ENCODE measurements around the gene MRPL20. TPM values are rescaled to one million over a fixed set of nuclear protein-coding genes. Genes with fewer than 3 reads are reported as not detected.
"Not testable (repeated sequence)": the region's sequence is repeated elsewhere in the genome, so short reads cannot be mapped to it uniquely, and the experiment has no call there.

MRPL20 gene
- total RNA-seq, 2 donors from 2014 or later, result 143 to 174 TPM

- TF ChIP-seq POLR2A (IDR thresholded peaks at IDR 0.05), result no peak
- TF ChIP-seq CTCF (IDR thresholded peaks at IDR 0.05), result no peak
- no peak for TF ChIP-seq POLR2AphosphoS5 (IDR thresholded peaks at IDR 0.05)
- intact Hi-C loops (cut with DNase I), result loop anchor here (5.0 kb wide), 1 partner anchor 35 kb away; no protein-coding TSS in a partner anchor
- Histone ChIP-seq H3K4me3 (peak overlapping the region; percentile 96 to 99), H3K27me3 (replicated peaks; ENCODE audit: insufficient read depth) (no peaks in the 10 kb centered on the region), H3K27ac (peak overlapping the region; percentile 77 to 83), H3K36me3 (no peaks in the 10 kb centered on the region), H3K4me1 (replicated peaks) (peaks cover 10% of the 10 kb centered on the region), H3K9me3 (no peaks in the 10 kb centered on the region)
- DNase-seq (ENCODE audit: low spot score), result no peak
- WGBS, result 12% methylated on average over 37 of the region's 41 CpGs
Observed at GRCh38 chr1:1407636-1408318, 684 bp upstream of the MRPL20 start.

GRCh38 chr1:1406101-1406820 is 832 bp downstream of the MRPL20 start:
- WGBS, result 37% methylated on average over 43 of the region's 43 CpGs
- intact Hi-C loops (cut with DNase I), result loop anchor here (5.0 kb wide), 1 partner anchor 36 kb away; no protein-coding TSS in a partner anchor
- TF ChIP-seq CTCF (IDR thresholded peaks at IDR 0.05), result no peak
- no peak for TF ChIP-seq POLR2A (IDR thresholded peaks at IDR 0.05)
- no peak for TF ChIP-seq POLR2AphosphoS5 (IDR thresholded peaks at IDR 0.05)
- DNase-seq (ENCODE audit: low spot score), result no peak
- H3K4me3 ChIP-seq, result peak overlapping the region; percentile 96 to 99
- no peaks in the 10 kb centered on the region for H3K27me3 ChIP-seq (replicated peaks; ENCODE audit: insufficient read depth)
- peak overlapping the region; percentile 77 to 83 for H3K27ac ChIP-seq
- H3K36me3 ChIP-seq, result peaks cover 0 to 2% of the 10 kb centered on the region in 2 donors
- peaks cover 10% of the 10 kb centered on the region for H3K4me1 ChIP-seq (replicated peaks)
- H3K9me3 ChIP-seq, result no peaks in the 10 kb centered on the region

- Histone ChIP-seq H3K9me3 (no peaks in the 10 kb centered on the region), H3K4me3 (no peak overlapping the region), H3K36me3 (peaks cover 0 to 2% of the 10 kb centered on the region in 2 donors), H3K4me1 (replicated peaks) (peaks cover 16% of the 10 kb centered on the region), H3K27me3 (replicated peaks; ENCODE audit: insufficient read depth) (no peaks in the 10 kb centered on the region), H3K27ac (no peak overlapping the region)
- TF ChIP-seq POLR2A (IDR thresholded peaks at IDR 0.05) (no peak), POLR2AphosphoS5 (IDR thresholded peaks at IDR 0.05) (no peak)
- WGBS, result 81% methylated on average over 7 of the region's 7 CpGs
- no peak for DNase-seq (ENCODE audit: low spot score)
- intact Hi-C loops (cut with DNase I), result no loop called here
Observed at GRCh38 chr1:1403653-1404052, 3.4 kb downstream of the MRPL20 start.

- H3K4me1 ChIP-seq (replicated peaks), result peaks cover 19% of the 10 kb centered on the region
- H3K4me3 ChIP-seq; intact Hi-C loops (cut with DNase I); H3K9me3 ChIP-seq; H3K36me3 ChIP-seq; H3K27ac ChIP-seq; H3K27me3 ChIP-seq (replicated peaks; ENCODE audit: insufficient read depth); DNase-seq (ENCODE audit: low spot score): not testable (repeated sequence)
- 85% methylated on average over 9 of the region's 9 CpGs for WGBS
Observed at GRCh38 chr1:1402901-1403392, 4.1 kb downstream of the MRPL20 start.

GRCh38 chr1:1402072-1402900 is 4.8 kb downstream of the MRPL20 start:
- Histone ChIP-seq H3K36me3 (peaks cover 0 to 5% of the 10 kb centered on the region in 2 donors), H3K27ac (no peak overlapping the region), H3K4me1 (replicated peaks) (peaks cover 24% of the 10 kb centered on the region), H3K4me3 (no peak overlapping the region), H3K27me3 (replicated peaks; ENCODE audit: insufficient read depth) (no peaks in the 10 kb centered on the region), H3K9me3 (no peaks in the 10 kb centered on the region)
- TF ChIP-seq CTCF (IDR thresholded peaks at IDR 0.05) (peak in 2 of 4 experiments; percentile 23 to 37), POLR2AphosphoS5 (IDR thresholded peaks at IDR 0.05) (no peak), POLR2A (IDR thresholded peaks at IDR 0.05) (no peak)
- intact Hi-C loops (cut with DNase I), result no loop called here
- no peak for DNase-seq (ENCODE audit: low spot score)
- WGBS, result 68% methylated on average over 20 of the region's 20 CpGs
